GM21717 (cell line): ENCODE data around the gene ZNF493.

Experiments
- ATAC-seq: cut with Tn5 transposase; IDR thresholded peaks from one replicate; pipeline ENCODE4 v1.9.1; 2021; ENCODE audit warnings: mild to moderate bottlenecking, moderate library complexity; ENCODE audit not compliant: unreplicated experiment

The ZNF493 gene

GRCh38 chr19:21396893-21397572 lies at the start of gene ZNF493:
ZNF493 (plus strand) TSS chr19:21397133; CDS start chr19:21397238, 105 bp downstream.
- ATAC-seq = peak; percentile 99

GRCh38 chr19:21352830-21353229 lies 44.1 kb upstream of the ZNF493 start:
- ATAC-seq = no peak

GRCh38 chr19:21358768-21359451 lies 38.0 kb upstream of the ZNF493 start, which contains the start of gene ZNF738:
ZNF738 (plus strand) TSS chr19:21359000; CDS start chr19:21359141, 141 bp downstream.
- ATAC-seq = peak; percentile 92

- ATAC-seq = no peak
These were observed 34.6 kb upstream of the ZNF493 start for GRCh38 chr19:21362291-21362690.

- no peak for ATAC-seq
These were observed 12.9 kb upstream of the ZNF493 start for GRCh38 chr19:21383980-21384582.

- ATAC-seq = no peak
These were observed 812 bp upstream of the ZNF493 start for GRCh38 chr19:21396121-21396520.

GRCh38 chr19:21398851-21399250 lies 1.9 kb downstream of the ZNF493 start:
- no peak for ATAC-seq

GRCh38 chr19:21402303-21402985 lies 5.5 kb downstream of the ZNF493 start:
- no peak for ATAC-seq

GRCh38 chr19:21410166-21410565 lies 13.2 kb downstream of the ZNF493 start:
- ATAC-seq = no peak

GRCh38 chr19:21422244-21422643 lies 25.3 kb downstream of the ZNF493 start:
- no peak for ATAC-seq

- no peak for ATAC-seq
These were observed 26.4 kb downstream of the ZNF493 start for GRCh38 chr19:21423057-21424041.

GRCh38 chr19:21430675-21431074 lies 33.7 kb downstream of the ZNF493 start:
- ATAC-seq = no peak

- no peak for ATAC-seq
These were observed 35.7 kb downstream of the ZNF493 start for GRCh38 chr19:21432590-21432989.

- ATAC-seq = no peak
These were observed 37.6 kb downstream of the ZNF493 start for GRCh38 chr19:21434516-21434915.

- no peak for ATAC-seq
These were observed 38.1 kb downstream of the ZNF493 start for GRCh38 chr19:21434967-21435544.

GRCh38 chr19:21439201-21439751 lies 42.3 kb downstream of the ZNF493 start:
- no peak for ATAC-seq

GRCh38 chr19:21440321-21440720 lies 43.4 kb downstream of the ZNF493 start:
- ATAC-seq = no peak

GRCh38 chr19:21451187-21451586 lies 54.3 kb downstream of the ZNF493 start:
- ATAC-seq = no peak

- ATAC-seq = no peak
These were observed 58.0 kb downstream of the ZNF493 start for GRCh38 chr19:21454901-21455300.

GRCh38 chr19:21460686-21461085 lies 63.8 kb downstream of the ZNF493 start:
- no peak for ATAC-seq
